Measurements from ENCODE around the gene PYGM.

- TF ChIP-seq CTCF (conservative IDR thresholded peaks at IDR 0.05 in 1 of 2, IDR thresholded peaks at IDR 0.05 in 1 of 2; ENCODE audit: low read depth in 1 of 2, low read length in 2 of 2), result no peak
- no peak for TF ChIP-seq EZH2 (IDR thresholded peaks at IDR 0.05; ENCODE audit: low read length, missing control alignments)
Measured at GRCh38 chr11:64731601-64732000, 28.2 kb downstream of the PYGM start.

Measured in fibroblast of lung (primary cell).